ENCODE results near the gene OTOF.

GRCh38 chr2:26475832-26476501 is 2.0 kb downstream of the OTOF start:
- TF ChIP-seq SP1 (IDR thresholded peaks at IDR 0.05) (no peak), ELF4 (IDR thresholded peaks at IDR 0.05) (no peak), HDGF (IDR thresholded peaks at IDR 0.05; ENCODE audit: borderline replicate concordance) (no peak), BHLHE40 (IDR thresholded peaks at IDR 0.05; ENCODE audit: borderline replicate concordance) (no peak), TARDBP (IDR thresholded peaks at IDR 0.05) (no peak), PKNOX1 (IDR thresholded peaks at IDR 0.05) (no peak), SUZ12 (IDR thresholded peaks at IDR 0.05) (no peak), FOXA1 (IDR thresholded peaks at IDR 0.05) (no peak)
